Measurements from ENCODE around the gene TBC1D4. TPM values are rescaled to one million over a fixed set of nuclear protein-coding genes. Genes with fewer than 3 reads are reported as not detected.

The TBC1D4 gene
- total RNA-seq, result 8.9 and 12.4 TPM in 2 replicates

GRCh38 chr13:75482070-75482819 is at the start of gene TBC1D4:
TSS of gene TBC1D4 (minus strand) at chr13:75482169. CDS start at chr13:75481767, 402 bp downstream.

Other genes with a start within 250 kb of the TBC1D4 start
- 34.3 and 35.4 TPM in 2 replicates for gene COMMD6, start 55.7 kb upstream of the TBC1D4 start, total RNA-seq
- gene UCHL3, start 67.6 kb upstream of the TBC1D4 start, total RNA-seq, result 61.4 and 64.8 TPM in 2 replicates
- gene LMO7, start 154.2 kb upstream of the TBC1D4 start, total RNA-seq, result 80.1 and 100 TPM in 2 replicates